ENCODE measurements around the gene GFRA1. TPM values are rescaled to one million over a fixed set of nuclear protein-coding genes. Genes with fewer than 3 reads are reported as not detected.

GFRA1 gene
- total RNA-seq, 4 donors from 2014 or later: 21.0 to 62.5 (median 59.3) TPM

- Histone ChIP-seq H3K27me3 (no peaks in the 10 kb centered on the region), H3K9me3 (no peaks in the 10 kb centered on the region), H3K36me3 (no peaks in the 10 kb centered on the region), H3K4me3 (no peak overlapping the region), H3K27ac (peak overlapping the region in 2 of 4 donors; percentile 11 to 55), H3K4me1 (peaks cover 0 to 22% (median 0%) of the 10 kb centered on the region in 3 donors)
- 50 to 78% methylated on average over 2 of the region's 5 CpGs for WGBS, 2 donors (ENCODE audit: low coverage in 1 of 2)
- TF ChIP-seq EP300 (IDR thresholded peaks at IDR 0.05): no peak
- no peak for ATAC-seq
These were observed 202.2 kb downstream of the GFRA1 start for GRCh38 chr10:116070743-116071320.

GRCh38 chr10:116069856-116070255 is 203.2 kb downstream of the GFRA1 start:
- Histone ChIP-seq H3K27ac (peak overlapping the region in 2 of 4 donors; percentile 19), H3K27me3 (no peaks in the 10 kb centered on the region), H3K4me3 (no peak overlapping the region), H3K9me3 (no peaks in the 10 kb centered on the region), H3K36me3 (no peaks in the 10 kb centered on the region), H3K4me1 (peaks cover 0 to 22% (median 0%) of the 10 kb centered on the region in 3 donors)
- whole genome bisulfite sequencing, 2 donors (ENCODE audit: low coverage in 1 of 2): 11 to 17% methylated on average over 2 to 3 of the region's 5 CpGs
- no peak for TF ChIP-seq EP300 (IDR thresholded peaks at IDR 0.05)
- TF ChIP-seq POLR2AphosphoS5 (IDR thresholded peaks at IDR 0.05): peak; percentile 35
- peak; percentile 48 for ATAC-seq

- no peak for TF ChIP-seq EP300 (IDR thresholded peaks at IDR 0.05)
- no peak for TF ChIP-seq POLR2A (IDR thresholded peaks at IDR 0.05)
- TF ChIP-seq POLR2AphosphoS5 (IDR thresholded peaks at IDR 0.05): no peak
- no peak for TF ChIP-seq CTCF (IDR thresholded peaks at IDR 0.05)
- Histone ChIP-seq H3K27me3 (no peaks in the 10 kb centered on the region), H3K27ac (no peak overlapping the region), H3K36me3 (no peaks in the 10 kb centered on the region), H3K4me3 (no peak overlapping the region), H3K9me3 (no peaks in the 10 kb centered on the region), H3K4me1 (peaks cover 0 to 18% (median 0%) of the 10 kb centered on the region in 3 donors)
- WGBS, 2 donors (ENCODE audit: low coverage in 1 of 2): 72 to 74% methylated on average over 2 to 3 of the region's 7 CpGs
- ATAC-seq: no peak
These were observed 205.2 kb downstream of the GFRA1 start for GRCh38 chr10:116067825-116068224.

- Histone ChIP-seq H3K4me1 (no peaks in the 10 kb centered on the region), H3K27ac (no peak overlapping the region), H3K4me3 (no peak overlapping the region), H3K9me3 (no peaks in the 10 kb centered on the region), H3K27me3 (no peaks in the 10 kb centered on the region), H3K36me3 (no peaks in the 10 kb centered on the region)
- ATAC-seq: no peak
- TF ChIP-seq POLR2AphosphoS5 (IDR thresholded peaks at IDR 0.05) (no peak), CTCF (IDR thresholded peaks at IDR 0.05) (no peak), EP300 (IDR thresholded peaks at IDR 0.05) (no peak), POLR2A (IDR thresholded peaks at IDR 0.05) (no peak)
- 58 to 74% methylated on average over 2 to 4 of the region's 4 CpGs for WGBS, 2 donors (ENCODE audit: low coverage in 1 of 2)
These were observed 209.9 kb downstream of the GFRA1 start for GRCh38 chr10:116063107-116063506.

GRCh38 chr10:116060864-116061263 is 212.1 kb downstream of the GFRA1 start:
- no peaks in the 10 kb centered on the region for H3K27me3 ChIP-seq
- ATAC-seq: no peak
- no peak overlapping the region for H3K27ac ChIP-seq
- no peak overlapping the region for H3K4me3 ChIP-seq
- TF ChIP-seq EP300 (IDR thresholded peaks at IDR 0.05) (no peak), CTCF (IDR thresholded peaks at IDR 0.05) (no peak), POLR2A (IDR thresholded peaks at IDR 0.05) (no peak), POLR2AphosphoS5 (IDR thresholded peaks at IDR 0.05) (no peak)
- peaks cover 0 to 7% (median 0%) of the 10 kb centered on the region in 3 donors for H3K4me1 ChIP-seq
- no peaks in the 10 kb centered on the region for H3K9me3 ChIP-seq
- WGBS, 2 donors (ENCODE audit: low coverage in 1 of 2): 66 to 68% methylated on average over 5 to 7 of the region's 7 CpGs
- H3K36me3 ChIP-seq: no peaks in the 10 kb centered on the region

GRCh38 chr10:116059320-116059719 is 213.7 kb downstream of the GFRA1 start:
- ATAC-seq: no peak

More at GRCh38 chr10:116059320-116059719, 213.7 kb downstream of the GFRA1 start:
- Histone ChIP-seq H3K4me3 (no peak overlapping the region), H3K36me3 (no peaks in the 10 kb centered on the region), H3K27me3 (no peaks in the 10 kb centered on the region), H3K4me1 (peaks cover 0 to 16% (median 0%) of the 10 kb centered on the region in 3 donors), H3K27ac (no peak overlapping the region), H3K9me3 (no peaks in the 10 kb centered on the region)
- 88 to 93% methylated on average over 1 to 3 of the region's 7 CpGs for WGBS, 2 donors (ENCODE audit: low coverage in 1 of 2)
- TF ChIP-seq POLR2AphosphoS5 (IDR thresholded peaks at IDR 0.05) (no peak), POLR2A (IDR thresholded peaks at IDR 0.05) (no peak), EP300 (IDR thresholded peaks at IDR 0.05) (no peak), CTCF (IDR thresholded peaks at IDR 0.05) (no peak)
